Karpas-422 (cell line): ENCODE measurements around the gene ARHGEF40. TPM values are rescaled to one million over a fixed set of nuclear protein-coding genes. Genes with fewer than 3 reads are reported as not detected.

Source experiments
- small RNA-seq: library from RNA; depleted of rRNA; stranded (forward); fragments of <200 nt; gene quantifications from one replicate; pipeline ENCODE3, GENCODE V24; 2014
- total RNA-seq: library from RNA; depleted of rRNA; stranded (reverse); fragments of >200 nt; shearing (Covaris generic); gene quantifications from 2 replicates; pipeline ENCODE4 v1.2.3, GENCODE V29; 2014; ENCODE audit warnings: low replicate concordance; rRNA removed

Gene ARHGEF40
- total RNA-seq, 1 experiment from 2014 or later = 2.2 TPM

Small RNAs within 50 kb of the gene (small RNA-seq; reads per million reads assigned to genes)
- not detected for gene RNU6-252P

Other genes starting within 250 kb of the ARHGEF40 start
- not detected in 2 replicates for gene RNASE3, start 178.9 kb upstream of the ARHGEF40 start, total RNA-seq
- gene RNASE2, start 114.8 kb upstream of the ARHGEF40 start, total RNA-seq = not detected in 2 replicates
- gene METTL17, start 80.3 kb upstream of the ARHGEF40 start, total RNA-seq = 110 and 150 TPM in 2 replicates
- not detected in 2 replicates for gene SLC39A2, start 71.0 kb upstream of the ARHGEF40 start, total RNA-seq
- gene NDRG2, start 45.2 kb upstream of the ARHGEF40 start, total RNA-seq = not detected in 2 replicates
- gene TPPP2, start 40.1 kb upstream of the ARHGEF40 start, total RNA-seq = not detected in 2 replicates
- not detected in 2 replicates for gene RNASE13, start 35.5 kb upstream of the ARHGEF40 start, total RNA-seq
- gene RNASE7, start 27.9 kb upstream of the ARHGEF40 start, total RNA-seq = not detected in 2 replicates
- gene RNASE8, start 12.5 kb upstream of the ARHGEF40 start, total RNA-seq = not detected in 2 replicates
- 3.4 and 3.8 TPM in 2 replicates for gene ZNF219, start 28.4 kb downstream of the ARHGEF40 start, total RNA-seq
- not detected in 2 replicates for gene TMEM253, start 30.8 kb downstream of the ARHGEF40 start, total RNA-seq
- gene OR5AU1, start 85.8 kb downstream of the ARHGEF40 start, total RNA-seq = not detected in 2 replicates
- 661 and 1,144 TPM in 2 replicates for gene HNRNPC, start 199.1 kb downstream of the ARHGEF40 start, total RNA-seq
- not detected in 2 replicates for gene RPGRIP1, start 209.8 kb downstream of the ARHGEF40 start, total RNA-seq